GM18520 (cell line): ENCODE data around the gene NINL.
"Not testable (repeated sequence)": the region's sequence is repeated elsewhere in the genome, so short reads cannot be mapped to it uniquely, and the experiment has no call there.

Experiments used
- ATAC-seq: cut with Tn5 transposase; IDR thresholded peaks from one replicate; pipeline ENCODE4 v1.9.1; 2021; ENCODE audit not compliant: unreplicated experiment

NINL gene

DNA sequence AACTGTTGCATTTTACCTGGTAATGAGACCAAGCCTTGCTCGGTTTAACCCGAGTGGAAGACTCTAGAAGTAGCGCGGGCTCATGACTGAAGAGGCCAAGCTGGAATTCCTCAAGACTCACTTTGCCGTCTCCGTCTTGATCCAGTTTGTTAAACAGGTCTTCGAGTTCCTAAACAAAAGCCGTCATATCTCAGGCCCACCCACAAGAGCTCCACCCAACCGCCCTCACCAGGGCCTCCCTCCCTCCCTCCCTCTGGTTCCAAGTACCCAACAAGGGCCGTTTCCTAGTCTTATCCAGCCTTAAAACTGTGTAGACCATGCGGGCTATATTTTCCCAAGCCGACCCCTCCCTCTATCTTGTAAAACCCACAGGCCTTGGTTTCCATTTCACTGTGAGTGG lies 81.4 kb downstream of the NINL start:
- ATAC-seq = no peak

DNA sequence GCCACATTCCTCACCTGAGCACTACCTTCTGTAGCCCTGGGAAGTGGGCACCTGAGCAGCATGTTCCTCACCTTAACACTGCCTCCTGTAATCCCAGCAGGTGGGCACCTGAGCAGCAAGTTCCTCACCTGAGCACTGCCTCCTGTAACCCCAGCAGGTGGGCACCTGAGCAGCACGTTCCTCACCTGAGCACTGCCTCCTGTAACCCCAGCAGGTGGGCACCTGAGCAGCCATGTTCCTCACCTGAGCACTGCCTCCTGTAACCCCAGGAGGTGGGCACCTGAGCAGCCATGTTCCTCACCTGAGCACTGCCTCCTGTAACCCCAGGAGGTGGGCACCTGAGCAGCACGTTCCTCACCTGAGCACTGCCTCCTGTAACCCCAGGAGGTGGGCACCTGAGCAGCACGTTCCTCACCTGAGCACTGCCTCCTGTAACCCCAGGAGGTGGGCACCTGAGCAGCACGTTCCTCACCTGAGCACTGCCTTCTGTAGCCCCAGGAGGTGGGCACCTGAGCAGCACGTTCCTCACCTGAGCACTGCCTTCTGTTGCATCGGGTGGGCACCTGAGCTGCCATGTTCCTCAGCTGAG lies 82.2 kb downstream of the NINL start:
- ATAC-seq = not testable (repeated sequence)

DNA sequence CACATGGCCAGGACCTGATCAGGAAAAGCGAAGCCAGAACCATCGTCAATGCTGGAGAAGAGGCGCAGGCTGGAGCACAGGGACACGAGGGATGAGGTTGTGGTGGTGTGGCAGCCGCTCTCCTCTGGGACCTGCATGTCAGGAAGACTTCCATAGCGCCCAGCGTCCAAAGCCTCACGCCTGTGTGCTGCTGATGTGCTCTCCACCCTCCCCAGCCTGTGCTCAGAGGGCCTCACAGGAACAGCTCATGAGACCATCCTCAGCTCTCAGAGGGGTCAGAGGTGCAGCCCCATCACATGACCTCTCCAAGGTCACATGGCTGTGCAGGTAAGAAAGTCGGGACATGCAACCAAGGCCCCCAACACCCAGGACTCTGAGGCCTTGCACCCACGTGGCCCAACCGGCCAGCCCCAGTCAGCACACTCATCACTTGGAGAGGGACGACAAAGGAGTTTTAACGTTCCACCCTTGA lies 84.4 kb downstream of the NINL start:
- no peak for ATAC-seq

DNA sequence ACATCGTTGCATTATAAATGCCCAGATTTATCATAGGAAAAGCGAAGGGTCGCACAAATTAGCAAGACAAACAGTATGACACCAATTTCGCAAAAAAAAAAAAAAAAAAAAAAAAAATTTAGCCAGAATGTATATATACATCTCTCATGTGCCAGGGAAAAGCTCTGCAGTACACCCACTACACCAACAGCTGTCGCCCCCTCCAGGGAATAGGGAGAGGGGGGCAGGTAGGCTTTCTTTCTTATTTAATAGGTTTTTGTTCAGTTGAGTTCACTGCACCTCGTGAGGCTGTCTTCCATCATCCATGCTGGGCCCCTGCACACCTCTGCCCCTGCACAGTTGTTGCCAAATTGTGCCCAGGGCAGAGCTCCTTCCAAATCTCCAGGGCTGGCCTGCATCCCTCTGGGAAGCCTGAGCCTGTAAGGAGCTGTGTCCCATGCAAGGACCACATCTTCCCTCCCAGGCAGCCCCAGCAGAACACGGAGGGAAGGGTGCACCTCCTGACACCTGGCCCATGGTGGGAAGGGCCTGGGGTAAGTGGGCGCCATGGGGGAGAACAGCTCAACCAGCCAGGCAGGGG lies 85.4 kb downstream of the NINL start:
- no peak for ATAC-seq

DNA sequence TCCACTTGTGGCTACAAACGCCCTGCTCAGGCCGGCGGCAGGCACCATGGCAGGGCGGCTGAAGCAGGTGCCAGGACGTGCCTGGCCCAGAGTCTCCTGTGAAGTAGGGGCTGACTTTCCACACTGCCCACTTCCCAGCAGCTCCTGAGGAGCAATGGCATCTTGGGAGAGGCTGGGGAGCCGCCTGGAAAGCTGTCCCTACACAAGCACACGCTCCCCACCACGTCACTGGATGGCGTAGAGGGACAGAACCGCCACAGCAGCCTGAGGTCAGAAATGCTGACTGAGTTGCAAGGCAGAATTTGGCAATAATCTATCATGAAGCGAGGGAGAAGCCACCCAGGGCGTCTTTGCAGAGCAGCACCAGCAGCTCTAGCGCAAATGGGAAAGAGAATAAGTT lies 86.3 kb downstream of the NINL start:
- ATAC-seq = no peak

DNA sequence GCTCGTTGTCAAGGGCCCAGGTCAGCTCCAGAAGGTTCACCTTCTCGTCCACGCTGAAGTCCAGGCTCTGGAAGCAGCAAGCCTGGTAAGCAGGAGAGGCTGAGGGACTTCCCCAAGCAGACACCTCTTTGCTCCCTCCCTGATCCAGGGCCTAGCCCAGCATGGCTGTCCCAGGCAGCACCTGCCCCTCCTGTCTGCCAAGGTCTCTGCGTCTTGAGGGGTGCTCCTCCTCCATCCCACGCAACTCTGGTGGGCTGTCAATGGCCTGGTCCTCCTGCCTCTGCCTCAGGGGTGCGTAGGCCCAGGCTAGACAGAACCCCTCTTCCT lies 87.1 kb downstream of the NINL start:
- no peak for ATAC-seq

DNA sequence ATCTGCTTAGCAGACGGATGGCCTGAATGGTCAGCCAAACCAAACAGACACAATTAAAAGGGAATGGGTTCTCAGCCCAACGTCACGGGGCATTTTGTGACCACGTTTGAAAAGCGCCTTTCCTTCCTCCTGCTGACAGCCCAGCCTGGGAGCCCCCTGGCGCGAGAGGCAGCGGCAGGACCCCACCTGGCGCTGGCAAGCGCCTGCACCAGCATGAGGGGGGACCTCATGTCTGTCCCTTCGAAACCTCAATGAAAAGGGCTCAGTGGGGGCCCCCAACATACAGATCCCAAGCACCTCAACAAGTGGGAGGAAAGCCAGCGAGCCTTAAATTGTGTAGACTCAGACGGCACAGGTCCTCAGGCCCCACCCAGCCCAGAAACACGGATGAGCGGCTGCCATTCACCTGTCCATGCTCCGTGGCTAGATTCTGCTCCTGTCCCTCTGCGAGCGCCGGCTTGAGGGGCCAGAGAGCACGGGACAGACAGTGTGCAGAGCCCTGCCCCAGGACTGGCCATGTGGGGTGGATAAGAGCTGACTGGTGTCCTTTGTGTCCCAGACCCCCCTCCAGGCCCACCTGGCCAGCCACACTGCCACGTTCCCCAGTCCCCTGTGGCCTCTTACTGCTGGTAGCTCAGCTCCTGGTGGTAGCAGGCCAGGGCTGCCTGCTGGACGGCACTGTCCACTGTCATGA lies 87.6 kb downstream of the NINL start:
- no peak for ATAC-seq

DNA sequence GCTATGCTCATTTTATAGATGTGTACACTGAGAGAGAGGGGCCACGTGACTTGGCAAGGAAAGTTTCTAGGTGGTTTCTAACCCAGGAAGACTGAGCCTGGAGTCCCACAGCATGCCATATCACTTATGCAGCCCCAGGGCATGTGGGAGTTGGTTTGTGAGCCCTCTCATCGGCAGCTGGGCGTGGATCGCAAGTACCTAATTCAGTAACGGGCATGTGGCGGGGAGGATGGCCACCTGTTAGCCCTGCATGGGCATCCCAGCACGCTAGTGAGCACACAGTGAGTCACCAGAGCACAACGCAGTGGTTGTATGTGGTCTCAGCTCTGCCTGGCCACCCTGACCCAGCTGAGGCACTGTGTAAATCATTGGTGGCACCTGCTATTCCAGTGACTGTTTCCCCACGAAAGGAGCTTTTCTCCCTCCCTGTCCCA lies 88.3 kb downstream of the NINL start:
- no peak for ATAC-seq

DNA sequence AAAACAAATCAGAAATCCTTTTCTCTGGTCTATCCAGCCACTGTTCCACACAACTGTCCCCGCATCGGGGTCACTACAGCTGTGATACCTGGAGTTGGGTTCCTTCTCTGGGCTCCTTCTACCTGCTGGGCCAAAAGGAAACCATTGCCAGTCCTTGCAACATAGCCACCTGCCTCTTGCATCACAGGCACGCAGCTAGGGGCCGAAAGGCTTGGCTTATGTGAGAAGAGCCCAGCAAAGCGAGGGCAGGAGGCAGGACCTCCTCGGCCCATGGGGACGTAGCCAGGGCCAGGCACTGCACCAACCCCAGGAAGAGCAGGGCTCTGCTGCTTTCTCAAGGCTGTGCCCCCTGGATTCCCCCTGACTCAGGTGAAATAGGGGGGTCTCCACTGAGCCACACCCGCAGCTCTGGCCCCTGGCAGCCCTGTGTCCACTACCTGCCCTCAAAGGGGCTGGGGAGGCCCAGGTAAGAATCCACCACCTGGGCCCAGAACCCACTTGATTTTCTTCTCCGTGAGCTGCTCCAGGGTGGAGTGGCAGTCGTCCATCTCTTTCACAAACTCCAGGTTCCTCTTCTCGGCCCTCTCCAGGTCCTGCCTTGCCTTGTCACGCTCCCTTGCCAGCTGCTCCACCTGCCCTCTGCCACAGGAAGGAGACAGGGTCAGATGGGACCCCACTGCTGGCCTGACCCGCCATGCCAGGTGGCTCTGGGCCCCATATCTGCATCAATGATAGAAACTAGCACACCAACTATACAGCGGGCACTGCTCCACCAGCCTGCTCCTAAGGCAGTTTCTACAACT lies 89.0 kb downstream of the NINL start:
- ATAC-seq = no peak

DNA sequence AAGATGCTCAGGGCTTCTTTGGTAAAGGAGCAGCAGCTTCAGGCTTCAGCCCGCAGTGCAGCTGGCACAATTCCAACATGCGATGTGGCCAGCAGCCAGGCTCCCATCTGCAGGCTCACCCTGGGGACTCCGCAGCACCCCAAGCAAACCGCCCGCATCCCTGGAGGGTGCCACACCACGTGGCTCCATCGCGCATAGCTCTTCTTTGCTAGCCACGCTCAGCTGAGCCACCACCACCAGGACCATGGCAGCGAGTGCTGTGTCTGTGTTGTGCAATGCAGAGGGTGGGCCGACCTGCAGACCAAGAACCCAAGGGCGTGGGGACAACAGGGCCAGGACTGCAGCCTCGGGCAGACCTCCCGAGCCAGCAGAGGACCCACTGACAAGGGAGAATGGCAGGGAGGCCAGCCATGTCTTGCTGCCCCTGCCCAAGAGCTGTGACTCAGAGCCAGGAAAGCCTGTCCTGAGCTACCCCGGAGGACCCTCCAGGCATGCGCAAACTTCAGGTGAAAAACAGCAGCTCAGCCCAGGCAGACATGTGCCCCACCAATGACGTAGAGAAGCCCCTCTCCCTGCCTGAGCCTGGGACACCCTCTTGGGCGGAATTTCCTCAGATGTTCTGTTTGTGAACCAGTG lies 90.0 kb downstream of the NINL start:
- no peak for ATAC-seq

DNA sequence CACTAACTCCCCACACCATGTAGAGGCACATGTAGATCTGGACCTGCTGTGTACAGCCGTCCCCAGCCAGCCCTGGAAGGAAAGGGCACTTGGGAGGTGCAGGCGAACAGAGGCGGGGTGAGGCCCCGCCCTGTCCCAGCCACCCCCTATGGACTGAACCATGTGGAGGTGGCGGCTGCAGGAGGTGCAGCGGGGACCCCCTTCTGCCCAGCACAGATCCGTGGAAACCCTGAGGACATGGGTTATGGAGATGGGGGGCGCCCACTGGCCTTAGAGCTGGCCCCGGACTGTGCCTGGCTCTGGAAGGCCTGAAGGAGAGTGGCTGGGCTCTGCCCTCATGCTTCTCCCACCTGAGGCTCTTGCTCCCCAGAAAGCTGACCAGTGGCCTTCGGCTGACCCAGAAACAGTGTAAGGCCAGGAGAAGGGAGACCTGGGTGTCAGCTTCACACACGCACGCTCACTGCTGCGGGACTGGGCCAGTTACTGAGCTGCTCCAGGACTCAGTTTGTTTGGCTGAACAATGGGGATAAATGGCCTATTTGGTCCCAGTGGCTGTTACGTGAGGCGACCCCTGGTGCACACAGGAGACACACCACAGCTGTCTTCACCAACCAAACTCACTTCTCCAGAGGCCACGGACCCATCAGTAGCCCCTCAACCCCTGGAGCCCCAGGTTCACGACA lies 90.7 kb downstream of the NINL start:
- no peak for ATAC-seq

DNA sequence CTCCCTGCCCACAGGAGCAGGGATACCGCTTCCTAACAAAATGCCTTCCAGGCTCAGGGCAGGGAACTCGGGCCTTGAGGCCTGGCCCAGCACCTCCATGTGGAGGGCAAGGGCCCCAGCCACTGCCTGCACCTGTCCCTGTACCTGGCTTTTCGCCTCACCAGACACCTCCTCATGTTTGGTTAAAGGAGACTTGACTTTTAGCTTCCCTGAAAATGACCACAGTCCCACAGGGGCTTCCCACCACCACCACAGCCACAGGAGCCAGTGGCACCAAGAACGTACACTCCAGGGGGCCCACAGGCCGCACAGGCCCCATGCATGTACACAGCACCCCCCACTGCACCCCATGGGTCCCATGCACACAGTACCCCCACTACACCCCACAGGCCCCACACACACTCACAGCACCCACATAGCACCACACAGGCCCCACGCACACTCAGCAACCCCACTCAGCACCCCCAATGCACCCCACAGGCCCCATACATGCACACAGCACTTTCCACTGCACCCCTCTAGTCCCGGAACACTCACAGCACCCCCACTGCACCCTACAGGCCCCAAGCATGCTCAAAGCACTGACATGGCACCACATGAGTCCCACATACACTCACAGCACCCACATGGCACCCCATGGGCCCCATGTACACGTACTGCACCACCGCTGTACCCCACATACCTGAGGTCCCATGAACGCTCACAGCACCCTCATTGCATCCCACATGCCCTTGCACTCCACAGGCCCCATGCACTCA lies 91.4 kb downstream of the NINL start:
- ATAC-seq = no peak

DNA sequence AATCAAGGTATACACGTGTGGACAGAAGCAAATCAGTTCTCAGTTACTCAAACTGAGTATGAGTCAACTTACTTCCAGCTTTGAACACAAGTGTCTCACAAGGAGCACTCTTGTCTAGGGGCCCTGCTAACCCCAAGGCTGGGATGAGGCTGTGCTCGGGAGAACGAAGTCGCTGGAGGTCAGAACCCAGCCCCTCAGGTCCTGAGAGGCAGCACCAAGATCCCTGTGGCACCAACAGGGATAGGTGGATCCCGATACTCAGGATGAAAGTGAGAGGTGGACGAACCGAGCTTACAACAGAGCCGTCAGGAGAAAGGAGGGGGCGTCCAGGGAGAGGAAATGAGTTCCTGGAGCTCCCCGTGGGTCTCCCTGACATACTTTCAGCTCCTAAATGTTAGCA lies 92.2 kb downstream of the NINL start:
- no peak for ATAC-seq

DNA sequence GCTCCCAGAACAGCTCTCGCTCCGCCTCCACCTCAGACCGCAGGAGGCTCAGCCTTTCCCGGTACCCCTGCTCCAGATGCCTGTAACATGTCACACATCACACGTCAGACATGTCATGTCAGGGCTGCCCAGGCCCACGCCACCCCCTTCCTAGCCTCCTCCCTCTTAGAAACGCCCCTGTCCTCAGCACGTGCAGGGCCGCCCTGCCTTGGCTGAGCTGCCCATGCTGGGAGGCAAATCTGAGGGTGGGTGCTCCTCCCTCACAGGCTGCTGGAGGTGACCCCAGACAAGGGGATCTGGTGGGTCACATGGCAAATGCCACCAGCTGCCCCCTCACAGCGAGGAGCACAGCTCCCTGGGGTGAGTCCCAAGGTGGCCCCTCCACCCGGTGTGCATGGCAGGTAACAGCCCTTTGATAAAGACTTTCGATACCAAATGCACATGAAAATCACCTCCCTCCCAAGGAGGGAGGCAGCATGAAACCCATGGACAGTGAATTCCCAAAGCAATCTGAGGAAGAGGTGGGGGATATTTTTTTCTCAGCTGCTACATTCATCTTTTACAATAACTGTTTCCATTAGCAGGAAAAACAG lies 93.8 kb downstream of the NINL start:
- ATAC-seq = no peak

DNA sequence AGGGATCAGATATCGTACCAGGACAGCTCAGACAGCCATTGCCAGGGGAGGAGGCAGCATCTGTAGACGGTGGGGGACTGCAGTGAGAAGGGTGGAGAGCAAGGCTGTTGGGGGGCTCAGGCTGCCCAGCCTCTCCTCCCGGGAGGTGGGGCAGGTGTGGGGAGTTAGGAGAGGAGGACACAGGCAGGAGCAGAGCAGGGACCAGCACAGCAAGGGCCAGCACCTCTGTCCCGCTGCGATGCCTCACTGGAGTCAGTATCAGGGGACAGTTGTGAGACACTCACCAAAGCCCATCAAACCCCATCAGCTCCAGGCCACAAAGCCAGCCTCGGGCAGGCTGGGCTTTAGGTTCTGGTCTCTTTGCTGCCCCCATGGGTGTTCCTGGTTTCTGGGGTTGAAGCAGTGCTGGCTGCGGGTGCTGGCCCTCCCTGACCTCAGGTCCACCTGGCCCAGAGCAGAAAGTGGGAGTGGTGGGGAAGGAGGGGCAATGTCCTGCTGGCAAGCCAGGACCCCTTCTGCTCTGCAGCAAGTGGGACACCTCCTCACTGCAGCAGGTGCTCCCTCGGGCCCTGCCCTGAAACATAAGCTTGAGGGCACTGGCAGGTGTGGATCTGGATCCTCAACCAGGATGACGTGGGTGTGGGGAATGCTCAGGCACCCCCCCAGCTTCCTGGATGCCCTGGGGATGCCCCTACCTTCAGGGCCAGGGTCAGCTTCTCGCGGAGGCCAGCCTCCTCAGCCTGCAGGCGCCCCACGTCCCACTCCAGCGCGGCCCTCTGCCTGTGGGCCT lies 94.5 kb downstream of the NINL start:
- ATAC-seq = no peak

DNA sequence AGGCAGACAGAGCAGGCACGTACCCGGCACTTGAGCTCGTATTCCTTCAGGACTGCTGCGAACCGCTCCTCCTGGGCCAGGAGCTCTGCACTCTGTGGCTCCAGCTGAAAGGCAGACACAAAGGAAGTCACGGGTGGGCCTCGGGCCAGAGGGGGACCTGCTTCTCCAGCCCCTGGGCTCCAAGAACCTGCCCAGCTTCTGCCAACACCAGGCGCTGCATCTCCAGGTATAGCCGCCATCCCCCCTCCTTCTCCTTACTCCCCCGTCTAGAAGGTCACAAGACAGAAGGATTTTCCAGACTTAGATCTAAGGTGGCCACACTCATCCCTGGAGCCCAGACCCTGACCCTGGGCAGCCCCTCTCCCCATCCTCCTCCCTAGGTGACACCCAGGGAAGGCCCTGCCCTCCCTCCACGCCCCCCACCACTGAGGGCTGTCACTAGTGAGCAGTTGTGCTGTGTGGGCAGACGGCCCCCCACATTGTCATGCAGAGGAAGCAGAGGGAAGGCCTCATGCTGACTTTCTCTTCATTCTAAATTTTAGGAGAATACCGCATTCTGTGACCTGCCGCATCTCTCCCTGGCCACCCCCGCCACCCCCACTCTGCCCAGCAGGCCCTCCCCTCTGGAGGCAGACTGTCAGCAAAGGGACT lies 96.0 kb downstream of the NINL start:
- ATAC-seq = no peak

DNA sequence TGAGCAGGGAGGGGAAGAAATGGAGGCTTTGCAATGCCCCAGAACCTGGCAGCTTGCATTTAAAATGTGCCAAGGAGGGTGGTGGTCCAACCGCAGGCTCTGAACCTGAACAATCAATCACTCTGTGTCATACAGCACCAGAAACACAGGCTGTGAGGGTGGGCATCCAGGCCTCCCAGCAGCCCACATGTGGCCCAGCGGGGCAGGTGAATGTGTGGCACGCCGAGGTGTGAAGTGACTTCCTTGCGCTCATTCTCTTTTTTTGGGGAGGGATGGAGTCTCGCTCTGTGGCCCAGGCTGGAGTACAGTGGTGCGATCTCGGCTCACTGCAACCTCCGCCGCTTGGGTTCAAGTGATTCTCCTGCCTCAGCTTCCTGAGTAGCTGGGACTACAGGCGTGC lies 97.4 kb downstream of the NINL start:
- ATAC-seq = no peak

DNA sequence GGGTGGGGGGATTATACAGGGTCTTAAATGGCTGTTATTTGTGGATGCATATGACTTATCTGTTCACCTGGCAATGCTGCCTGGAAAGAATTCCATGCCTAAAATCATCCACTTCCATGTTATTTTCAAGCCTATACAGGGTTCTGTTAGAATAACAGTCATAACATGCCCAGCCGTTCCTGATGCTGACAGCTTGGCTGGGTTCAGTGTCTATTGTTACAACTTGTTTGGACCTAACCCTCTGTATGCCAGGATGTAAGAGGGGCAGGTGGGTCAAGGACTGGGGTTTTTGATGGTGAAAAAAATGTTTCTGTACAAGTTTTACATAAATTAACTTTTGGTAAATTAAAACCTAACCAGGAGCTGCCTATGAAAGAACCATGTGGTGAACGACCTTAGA lies 98.0 kb downstream of the NINL start:
- ATAC-seq = no peak
